IMR-90 (cell line): ENCODE measurements around the gene SEL1L. TPM values are rescaled to one million over a fixed set of nuclear protein-coding genes. Genes with fewer than 3 reads are reported as not detected.

Experiments used
- ATAC-seq: fragments of 200-7000 bp; cut with Tn5 transposase; 2 replicates; pipeline ENCODE4 v1.9.1; 2020; ENCODE audit warnings: low read depth, mild to moderate bottlenecking, moderate library complexity
- BruUV-seq: library from RNA; stranded (reverse); fragments of 400-500 nt; replicated peaks from 2 replicates; lab custom pipeline; 2021; lab: Mats Ljungman, UMichigan
- CTCF ChIA-PET: fragments of 300-600 bp; formaldehyde crosslinking; extraction: SDS; loops from one replicate; lab custom pipeline; 2021; ENCODE audit warnings: antibody characterized with exemption; lab: Yijun Ruan, JAX
- POLR2A ChIA-PET: fragments of 300-600 bp; sonication (Branson Sonifier 250); formaldehyde crosslinking; loops from one replicate; lab custom pipeline; 2022; ENCODE audit warnings: antibody characterized with exemption; ENCODE audit not compliant: unreplicated experiment; lab: Charles Lee
- DNase-seq: peaks from one replicate; pipeline ENCODE4 v3.0.0; 2013
- H2AFZ ChIP-seq: replicated peaks from 2 replicates; pipeline ENCODE3; 2013; ENCODE audit warnings: low read length, mild to moderate bottlenecking; ENCODE audit not compliant: poor library complexity
- H2AK5ac ChIP-seq: 2 replicates; pipeline ENCODE4 v1.6.1; 2013; ENCODE audit warnings: low read depth, low read length, inconsistent platforms
- H2AK9ac ChIP-seq: replicated peaks from 2 replicates; pipeline ENCODE3; 2013; ENCODE audit warnings: mild to moderate bottlenecking, low read depth, low read length, moderate library complexity; ENCODE audit not compliant: poor library complexity
- H2BK120ac ChIP-seq: 2 replicates; pipeline ENCODE4 v1.6.1; 2013; ENCODE audit warnings: low read depth, low read length, inconsistent platforms
- H2BK15ac ChIP-seq: 3 replicates; pipeline ENCODE4 v1.6.1; 2013; ENCODE audit warnings: low read depth, low read length, inconsistent platforms
- H2BK20ac ChIP-seq: 2 replicates; pipeline ENCODE4 v1.6.1; 2013; ENCODE audit warnings: low read depth, mild to moderate bottlenecking, inconsistent platforms, low read length, moderate library complexity
- H2BK5ac ChIP-seq: 2 replicates; pipeline ENCODE4 v1.6.1; 2013; ENCODE audit warnings: mild to moderate bottlenecking, low read depth, low read length, inconsistent platforms; ENCODE audit not compliant: poor library complexity, severe bottlenecking
- H3K14ac ChIP-seq: replicated peaks from 2 replicates; pipeline ENCODE4 v1.6.1; 2013; ENCODE audit warnings: low read depth, low read length, inconsistent platforms
- H3K18ac ChIP-seq: 2 replicates; pipeline ENCODE4 v1.6.1; 2013; ENCODE audit warnings: low read depth, low read length, control low read depth
- H3K23ac ChIP-seq: 2 replicates; pipeline ENCODE4 v1.6.1; 2013; ENCODE audit warnings: low read depth, low read length, inconsistent platforms
- H3K27ac ChIP-seq: 2 replicates; pipeline ENCODE4 v1.5.1; 2013; ENCODE audit warnings: mild to moderate bottlenecking, control low read depth, low read length; ENCODE audit not compliant: insufficient read depth
- H3K27me3 ChIP-seq: 2 replicates; pipeline ENCODE4 v1.6.1; 2013; ENCODE audit warnings: low read length; ENCODE audit not compliant: control insufficient read depth, insufficient read depth
- H3K36me3 ChIP-seq: 2 replicates; pipeline ENCODE4 v1.6.1; 2013; ENCODE audit warnings: low read length, mixed read lengths; ENCODE audit not compliant: control insufficient read depth, insufficient read depth
- H3K4ac ChIP-seq: 2 replicates; pipeline ENCODE4 v1.6.1; 2013; ENCODE audit warnings: low read depth, low read length, inconsistent platforms
- H3K4me1 ChIP-seq: 2 replicates; pipeline ENCODE4 v1.6.1; 2013; ENCODE audit warnings: low read length, mixed read lengths; ENCODE audit not compliant: control insufficient read depth, insufficient read depth
- H3K4me2 ChIP-seq: 2 replicates; pipeline ENCODE4 v1.6.1; 2013; ENCODE audit warnings: low read depth, mild to moderate bottlenecking, control low read depth, low read length, moderate library complexity
- H3K4me3 ChIP-seq: 2 replicates; pipeline ENCODE4 v1.5.1; 2013; ENCODE audit warnings: low read depth, mild to moderate bottlenecking, control low read depth, low read length, moderate library complexity; ENCODE audit not compliant: insufficient read depth
- H3K56ac ChIP-seq: 2 replicates; pipeline ENCODE4 v1.6.1; 2013; ENCODE audit warnings: low read length, inconsistent platforms; ENCODE audit not compliant: insufficient read depth; ENCODE audit errors: extremely low read depth
- H3K79me1 ChIP-seq, 2 experiments: 2 replicates each; pipeline ENCODE4 v1.6.1; 2013; ENCODE audit warnings: low read length in 2 of 2, inconsistent platforms in 1 of 2, low read depth in 1 of 2
- H3K9ac ChIP-seq: 2 replicates; pipeline ENCODE4 v1.6.1; 2013; ENCODE audit warnings: low read depth, low read length, control low read depth
- H3K9me1 ChIP-seq: 2 replicates; pipeline ENCODE4 v1.6.1; 2013; ENCODE audit warnings: low read length, inconsistent platforms; ENCODE audit not compliant: insufficient read depth
- H3K9me3 ChIP-seq: 2 replicates; pipeline ENCODE4 v1.6.1; 2013; ENCODE audit warnings: low read length; ENCODE audit not compliant: control insufficient read depth, insufficient read depth
- H4K20me1 ChIP-seq: 2 replicates; pipeline ENCODE4 v1.6.1; 2013; ENCODE audit warnings: low read length, inconsistent platforms; ENCODE audit not compliant: insufficient read depth
- H4K5ac ChIP-seq: 2 replicates; pipeline ENCODE4 v1.6.1; 2013; ENCODE audit warnings: mild to moderate bottlenecking, low read depth, low read length, control low read depth
- H4K8ac ChIP-seq, 2 experiments: 2 replicates each; pipeline ENCODE4 v1.6.1; 2013; ENCODE audit warnings: low read depth in 2 of 2, low read length in 2 of 2, control low read depth in 1 of 2, inconsistent platforms in 1 of 2
- H4K91ac ChIP-seq: 2 replicates; pipeline ENCODE4 v1.6.1; 2013; ENCODE audit warnings: low read depth, low read length, inconsistent platforms; ENCODE audit not compliant: insufficient read depth
- RFX5 ChIP-seq: IDR thresholded peaks from 2 replicates; pipeline ENCODE4 v1.8.0; 2012; ENCODE audit warnings: low read depth, mild to moderate bottlenecking, low read length, moderate library complexity
- WGBS, 2 experiments: methylation state at CpG; one replicate each; pipeline versions ENCODE4 v1.1.5 to v1.1.7; 2013; ENCODE audit warnings: missing lambda C conversion rate in 2 of 2; ENCODE audit not compliant: insufficient read length in 1 of 2; ENCODE audit errors: extremely low coverage in 2 of 2; 5-methylcytosine and 5-hydroxymethylcytosine counted together
- dilution Hi-C: fragments of 300-500 bp; cut with HindIII; formaldehyde crosslinking; loops from one replicate; pipeline ENCODE4 v1.14.3; 2018; ENCODE audit warnings: low sequenced_read_pairs; ENCODE audit not compliant: unreplicated experiment
- in situ Hi-C: fragments of 300-500 bp; cut with MboI; formaldehyde crosslinking; loops from 3 replicates; pipeline ENCODE4 v1.14.3; 2019; ENCODE audit warnings: low sequenced_read_pairs, inconsistent platforms, mixed read lengths
- intact Hi-C: fragments of 100-400 bp; cut with micrococcal nuclease; formaldehyde crosslinking; loops from 2 replicates; pipeline ENCODE4 v1.10.0; 2022
- polyA plus RNA-seq, 3 experiments: library from polyadenylated mRNA; depleted of rRNA; stranded (reverse); fragments of >200 nt; gene quantifications; 2 replicates each; pipeline ENCODE4 v1.2.3, GENCODE V29; 2012; ENCODE audit warnings: low replicate concordance in 1 of 3
- total RNA-seq: library from RNA; depleted of rRNA; stranded (reverse); fragments of >200 nt; gene quantifications from 2 replicates; pipeline ENCODE4 v1.2.3, GENCODE V29; 2012

The SEL1L gene
- total and polyA plus RNA-seq, 2 of the 4 experiments (the other 2 are of a cell fraction): 21.0 to 62.4 TPM

DNA sequence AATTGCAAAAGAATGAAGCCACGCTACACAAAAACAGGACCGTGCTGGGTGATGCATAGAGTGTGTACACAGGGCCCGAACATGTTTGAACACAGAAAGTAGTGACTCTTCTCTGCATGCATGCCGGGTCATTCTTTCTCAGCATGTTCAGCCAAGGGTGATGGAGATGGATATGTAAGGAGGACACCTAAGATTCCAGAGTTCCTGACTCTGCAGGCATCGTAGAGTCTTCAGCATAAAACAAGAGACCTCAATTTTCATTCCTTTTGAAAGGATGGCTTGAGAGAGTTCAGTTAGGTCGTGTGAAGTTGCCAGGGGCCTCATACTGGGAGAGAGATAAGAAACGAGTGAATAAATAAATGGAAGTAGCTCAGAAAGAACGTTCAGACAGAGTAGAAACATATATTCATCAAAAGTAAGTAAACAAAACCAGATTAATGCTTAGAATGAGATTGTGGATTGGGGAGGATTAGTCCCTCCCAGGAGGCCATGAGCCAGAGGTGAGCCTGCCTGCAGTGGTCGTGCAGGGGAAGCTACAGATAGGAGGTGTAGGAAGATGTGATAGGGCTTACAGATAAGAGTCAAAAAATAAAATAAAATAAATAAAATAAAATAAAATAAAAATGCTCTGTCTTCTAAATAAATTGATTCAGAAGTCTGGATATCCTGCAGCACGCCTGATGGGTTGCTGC, 27.6 kb upstream of the SEL1L start:
- intact Hi-C loops (no loop called here), dilution Hi-C loops (no loop called here), in situ Hi-C loops (no loop called here)
- H3K36me3 ChIP-seq: no peaks in the 10 kb centered on the region
- CTCF ChIA-PET: interaction anchor here (0.6 to 0.7 kb wide), 2 partner anchors 21 to 482 kb away, joined by 3 read pairs; no protein-coding TSS in a partner anchor
- H2BK20ac ChIP-seq: no peak overlapping the region
- H3K27me3 ChIP-seq: no peaks in the 10 kb centered on the region
- WGBS, 2 experiments: 0% methylated on average over 1 of the region's 10 CpGs; no CpG with 5 or more reads in 1 of the 2 experiments
- no peaks in the 10 kb centered on the region for H3K4me1 ChIP-seq
- no peak overlapping the region for H3K14ac ChIP-seq
- no peak overlapping the region for H3K4me2 ChIP-seq
- H3K18ac ChIP-seq: no peak overlapping the region
- no peak for ATAC-seq
- no peak overlapping the region for H4K5ac ChIP-seq
- no peak overlapping the region for H4K8ac ChIP-seq
- no peak for TF ChIP-seq RFX5
- no peak overlapping the region for H2BK120ac ChIP-seq
- H3K4ac ChIP-seq: no peak overlapping the region
- H2AK9ac ChIP-seq: no peak overlapping the region
- no peak overlapping the region for H3K23ac ChIP-seq
- H2BK15ac ChIP-seq: no peak overlapping the region
- no peak overlapping the region for H3K9ac ChIP-seq
- no peaks in the 10 kb centered on the region for H3K9me3 ChIP-seq
- H2BK5ac ChIP-seq: no peak overlapping the region
- H2AK5ac ChIP-seq: no peak overlapping the region
- H3K9me1 ChIP-seq: no peaks in the 10 kb centered on the region
- no peak overlapping the region for H3K4me3 ChIP-seq
- no peak overlapping the region for H2AFZ ChIP-seq
- no TSS peak for BruUV-seq
- no peak for DNase-seq
- no peaks in the 10 kb centered on the region for H4K20me1 ChIP-seq
- POLR2A ChIA-PET: no interaction called here
- H3K27ac ChIP-seq: no peak overlapping the region
- no peak overlapping the region for H3K56ac ChIP-seq
- H3K79me1 ChIP-seq: no peaks in the 10 kb centered on the region
- H4K91ac ChIP-seq: no peak overlapping the region
